IMR-90 (cell line): ENCODE data around the gene DHRS12. TPM values are rescaled to one million over a fixed set of nuclear protein-coding genes. Genes with fewer than 3 reads are reported as not detected.
A peak's percentile ranks its signal among the peaks of the same experiment; 100 is the strongest.

Source experiments
- ATAC-seq: fragments of 200-7000 bp; cut with Tn5 transposase; 2 replicates; pipeline ENCODE4 v1.9.1; 2020; ENCODE audit warnings: low read depth, mild to moderate bottlenecking, moderate library complexity
- BruUV-seq: library from RNA; stranded (reverse); fragments of 400-500 nt; replicated peaks from 2 replicates; lab custom pipeline; 2021; lab: Mats Ljungman, UMichigan
- CTCF ChIA-PET: fragments of 300-600 bp; formaldehyde crosslinking; extraction: SDS; loops from one replicate; lab custom pipeline; 2021; ENCODE audit warnings: antibody characterized with exemption; lab: Yijun Ruan, JAX
- POLR2A ChIA-PET: fragments of 300-600 bp; sonication (Branson Sonifier 250); formaldehyde crosslinking; loops from one replicate; lab custom pipeline; 2022; ENCODE audit warnings: antibody characterized with exemption; ENCODE audit not compliant: unreplicated experiment; lab: Charles Lee
- DNase-seq: peaks from one replicate; pipeline ENCODE4 v3.0.0; 2013
- H2AFZ ChIP-seq: replicated peaks from 2 replicates; pipeline ENCODE3; 2013; ENCODE audit warnings: low read length, mild to moderate bottlenecking; ENCODE audit not compliant: poor library complexity
- H2AK5ac ChIP-seq: 2 replicates; pipeline ENCODE4 v1.6.1; 2013; ENCODE audit warnings: low read depth, low read length, inconsistent platforms
- H2AK9ac ChIP-seq: replicated peaks from 2 replicates; pipeline ENCODE3; 2013; ENCODE audit warnings: mild to moderate bottlenecking, low read depth, low read length, moderate library complexity; ENCODE audit not compliant: poor library complexity
- H2BK120ac ChIP-seq: 2 replicates; pipeline ENCODE4 v1.6.1; 2013; ENCODE audit warnings: low read depth, low read length, inconsistent platforms
- H2BK15ac ChIP-seq: 3 replicates; pipeline ENCODE4 v1.6.1; 2013; ENCODE audit warnings: low read depth, low read length, inconsistent platforms
- H2BK20ac ChIP-seq: 2 replicates; pipeline ENCODE4 v1.6.1; 2013; ENCODE audit warnings: low read depth, mild to moderate bottlenecking, inconsistent platforms, low read length, moderate library complexity
- H2BK5ac ChIP-seq: 2 replicates; pipeline ENCODE4 v1.6.1; 2013; ENCODE audit warnings: mild to moderate bottlenecking, low read depth, low read length, inconsistent platforms; ENCODE audit not compliant: poor library complexity, severe bottlenecking
- H3K14ac ChIP-seq: replicated peaks from 2 replicates; pipeline ENCODE4 v1.6.1; 2013; ENCODE audit warnings: low read depth, low read length, inconsistent platforms
- H3K18ac ChIP-seq: 2 replicates; pipeline ENCODE4 v1.6.1; 2013; ENCODE audit warnings: low read depth, low read length, control low read depth
- H3K23ac ChIP-seq: 2 replicates; pipeline ENCODE4 v1.6.1; 2013; ENCODE audit warnings: low read depth, low read length, inconsistent platforms
- H3K27ac ChIP-seq: 2 replicates; pipeline ENCODE4 v1.5.1; 2013; ENCODE audit warnings: mild to moderate bottlenecking, control low read depth, low read length; ENCODE audit not compliant: insufficient read depth
- H3K27me3 ChIP-seq: 2 replicates; pipeline ENCODE4 v1.6.1; 2013; ENCODE audit warnings: low read length; ENCODE audit not compliant: control insufficient read depth, insufficient read depth
- H3K36me3 ChIP-seq: 2 replicates; pipeline ENCODE4 v1.6.1; 2013; ENCODE audit warnings: low read length, mixed read lengths; ENCODE audit not compliant: control insufficient read depth, insufficient read depth
- H3K4ac ChIP-seq: 2 replicates; pipeline ENCODE4 v1.6.1; 2013; ENCODE audit warnings: low read depth, low read length, inconsistent platforms
- H3K4me1 ChIP-seq: 2 replicates; pipeline ENCODE4 v1.6.1; 2013; ENCODE audit warnings: low read length, mixed read lengths; ENCODE audit not compliant: control insufficient read depth, insufficient read depth
- H3K4me2 ChIP-seq: 2 replicates; pipeline ENCODE4 v1.6.1; 2013; ENCODE audit warnings: low read depth, mild to moderate bottlenecking, control low read depth, low read length, moderate library complexity
- H3K4me3 ChIP-seq: 2 replicates; pipeline ENCODE4 v1.5.1; 2013; ENCODE audit warnings: low read depth, mild to moderate bottlenecking, control low read depth, low read length, moderate library complexity; ENCODE audit not compliant: insufficient read depth
- H3K56ac ChIP-seq: 2 replicates; pipeline ENCODE4 v1.6.1; 2013; ENCODE audit warnings: low read length, inconsistent platforms; ENCODE audit not compliant: insufficient read depth; ENCODE audit errors: extremely low read depth
- H3K79me1 ChIP-seq, 2 experiments: 2 replicates each; pipeline ENCODE4 v1.6.1; 2013; ENCODE audit warnings: low read length in 2 of 2, inconsistent platforms in 1 of 2, low read depth in 1 of 2
- H3K9ac ChIP-seq: 2 replicates; pipeline ENCODE4 v1.6.1; 2013; ENCODE audit warnings: low read depth, low read length, control low read depth
- H3K9me1 ChIP-seq: 2 replicates; pipeline ENCODE4 v1.6.1; 2013; ENCODE audit warnings: low read length, inconsistent platforms; ENCODE audit not compliant: insufficient read depth
- H3K9me3 ChIP-seq: 2 replicates; pipeline ENCODE4 v1.6.1; 2013; ENCODE audit warnings: low read length; ENCODE audit not compliant: control insufficient read depth, insufficient read depth
- H4K20me1 ChIP-seq: 2 replicates; pipeline ENCODE4 v1.6.1; 2013; ENCODE audit warnings: low read length, inconsistent platforms; ENCODE audit not compliant: insufficient read depth
- H4K5ac ChIP-seq: 2 replicates; pipeline ENCODE4 v1.6.1; 2013; ENCODE audit warnings: mild to moderate bottlenecking, low read depth, low read length, control low read depth
- H4K8ac ChIP-seq, 2 experiments: 2 replicates each; pipeline ENCODE4 v1.6.1; 2013; ENCODE audit warnings: low read depth in 2 of 2, low read length in 2 of 2, control low read depth in 1 of 2, inconsistent platforms in 1 of 2
- H4K91ac ChIP-seq: 2 replicates; pipeline ENCODE4 v1.6.1; 2013; ENCODE audit warnings: low read depth, low read length, inconsistent platforms; ENCODE audit not compliant: insufficient read depth
- POLR2A ChIP-seq: IDR thresholded peaks from 2 replicates; pipeline ENCODE4 v1.6.1; 2012; ENCODE audit warnings: mild to moderate bottlenecking, low read depth, low read length
- WGBS, 2 experiments: methylation state at CpG; one replicate each; pipeline versions ENCODE4 v1.1.5 to v1.1.7; 2013; ENCODE audit warnings: missing lambda C conversion rate in 2 of 2; ENCODE audit not compliant: insufficient read length in 1 of 2; ENCODE audit errors: extremely low coverage in 2 of 2; 5-methylcytosine and 5-hydroxymethylcytosine counted together
- dilution Hi-C: fragments of 300-500 bp; cut with HindIII; formaldehyde crosslinking; loops from one replicate; pipeline ENCODE4 v1.14.3; 2018; ENCODE audit warnings: low sequenced_read_pairs; ENCODE audit not compliant: unreplicated experiment
- in situ Hi-C: fragments of 300-500 bp; cut with MboI; formaldehyde crosslinking; loops from 3 replicates; pipeline ENCODE4 v1.14.3; 2019; ENCODE audit warnings: low sequenced_read_pairs, inconsistent platforms, mixed read lengths
- intact Hi-C: fragments of 100-400 bp; cut with micrococcal nuclease; formaldehyde crosslinking; loops from 2 replicates; pipeline ENCODE4 v1.10.0; 2022
- polyA plus RNA-seq, 3 experiments: library from polyadenylated mRNA; depleted of rRNA; stranded (reverse); fragments of >200 nt; gene quantifications; 2 replicates each; pipeline ENCODE4 v1.2.3, GENCODE V29; 2012; ENCODE audit warnings: low replicate concordance in 1 of 3
- total RNA-seq: library from RNA; depleted of rRNA; stranded (reverse); fragments of >200 nt; gene quantifications from 2 replicates; pipeline ENCODE4 v1.2.3, GENCODE V29; 2012

Gene DHRS12
- total and polyA plus RNA-seq, 2 of the 4 experiments (the other 2 are of a cell fraction), result 1.3 to 1.6 TPM

GRCh38 chr13:51737609-51738008, 66.4 kb downstream of the DHRS12 start:
- no peaks in the 10 kb centered on the region for H3K27me3 ChIP-seq
- dilution Hi-C loops (no loop called here), intact Hi-C loops (no loop called here), in situ Hi-C loops (loop anchor here (10.0 kb wide), 1 partner anchor 293 kb away; no protein-coding TSS in a partner anchor)
- H2AK9ac ChIP-seq, result no peak overlapping the region
- no peak for DNase-seq
- H4K8ac ChIP-seq, result no peak overlapping the region
- peaks cover 29% of the 10 kb centered on the region for H3K9me1 ChIP-seq
- H3K14ac ChIP-seq, result no peak overlapping the region
- no peak overlapping the region for H2BK20ac ChIP-seq
- no peak overlapping the region for H2BK120ac ChIP-seq
- BruUV-seq, result no TSS peak
- no peak overlapping the region for H3K4me2 ChIP-seq
- H2BK15ac ChIP-seq, result no peak overlapping the region
- no peak for ATAC-seq
- H4K91ac ChIP-seq, result no peak overlapping the region
- no peak overlapping the region for H2AFZ ChIP-seq
- WGBS, 2 experiments, result no CpG with 5 or more reads among the region's 3 CpGs
- no peak overlapping the region for H3K56ac ChIP-seq
- peak overlapping the region; percentile 65; the same call in 1 of the 2 replicates for H3K23ac ChIP-seq
- peaks cover 10% of the 10 kb centered on the region for H3K4me1 ChIP-seq
- peaks cover 7% of the 10 kb centered on the region; the same call in 1 of the 2 replicates for H3K36me3 ChIP-seq
- 0 out of 2 replicates have a peak, but pooled peaks cover 4% of the 10 kb centered on the region for H4K20me1 ChIP-seq
- no peak overlapping the region for H2BK5ac ChIP-seq
- no peak overlapping the region for H4K5ac ChIP-seq
- TF ChIP-seq POLR2A, result no peak
- ChIA-PET POLR2A (no interaction called here), CTCF (no interaction called here)
- no peak overlapping the region for H2AK5ac ChIP-seq
- no peak overlapping the region for H3K4ac ChIP-seq
- no peak overlapping the region for H3K4me3 ChIP-seq
- no peaks in the 10 kb centered on the region for H3K9me3 ChIP-seq
- H3K18ac ChIP-seq, result no peak overlapping the region
- no peak overlapping the region for H3K27ac ChIP-seq
- H3K79me1 ChIP-seq, result peaks cover 26 to 48% of the 10 kb centered on the region in 2 experiments
- H3K9ac ChIP-seq, result no peak overlapping the region
